D721Med (cell line): ENCODE measurements around the gene NDFIP2.

Experiments
- DNase-seq: peaks from one replicate; pipeline ENCODE4 v3.0.0; 2011; ENCODE audit warnings: low spot score; ENCODE audit not compliant: insufficient read length
- FAIRE-seq: peaks from 2 replicates; lab custom pipeline; 2011; peaks lifted over from hg19 to GRCh38; lab: Jason Lieb, UNC
- CTCF ChIP-seq: IDR thresholded peaks from 2 replicates; pipeline ENCODE4 v1.5.1; 2012; ENCODE audit warnings: mild to moderate bottlenecking, control low read depth; ENCODE audit not compliant: insufficient read depth; ENCODE audit errors: missing control alignments

NDFIP2 gene

GRCh38 chr13:79492313-79492798, 11.4 kb downstream of the NDFIP2 start:
- no peak for TF ChIP-seq CTCF
- FAIRE-seq (no peak), DNase-seq (no peak)

- FAIRE-seq (no peak), DNase-seq (no peak)
- no peak for TF ChIP-seq CTCF
Measured at GRCh38 chr13:79492918-79493594, 12.1 kb downstream of the NDFIP2 start.

GRCh38 chr13:79496188-79496587, 15.2 kb downstream of the NDFIP2 start:
- TF ChIP-seq CTCF: no peak
- DNase-seq: no peak
- no peak for FAIRE-seq

GRCh38 chr13:79497064-79497463, 16.1 kb downstream of the NDFIP2 start:
- DNase-seq (no peak), FAIRE-seq (no peak)
- TF ChIP-seq CTCF: no peak

GRCh38 chr13:79497852-79498251, 16.9 kb downstream of the NDFIP2 start:
- DNase-seq (no peak), FAIRE-seq (no peak)
- TF ChIP-seq CTCF: no peak

- no peak for DNase-seq
- TF ChIP-seq CTCF: no peak
- FAIRE-seq: no peak
Measured at GRCh38 chr13:79500829-79501228, 19.9 kb downstream of the NDFIP2 start.

GRCh38 chr13:79501538-79502232, 20.7 kb downstream of the NDFIP2 start:
- no peak for FAIRE-seq

More at GRCh38 chr13:79501538-79502232, 20.7 kb downstream of the NDFIP2 start:
- TF ChIP-seq CTCF: no peak
- no peak for DNase-seq
